COLO668 (cell line): ENCODE data around the gene STRA6.
A peak's percentile ranks its signal among the peaks of the same experiment; 100 is the strongest.

Experiments
- DNase-seq: peaks from one replicate; lab custom pipeline; 2025; ENCODE audit not compliant: unreplicated experiment; lab: John Stamatoyannopoulos, UW

Gene STRA6

DNA sequence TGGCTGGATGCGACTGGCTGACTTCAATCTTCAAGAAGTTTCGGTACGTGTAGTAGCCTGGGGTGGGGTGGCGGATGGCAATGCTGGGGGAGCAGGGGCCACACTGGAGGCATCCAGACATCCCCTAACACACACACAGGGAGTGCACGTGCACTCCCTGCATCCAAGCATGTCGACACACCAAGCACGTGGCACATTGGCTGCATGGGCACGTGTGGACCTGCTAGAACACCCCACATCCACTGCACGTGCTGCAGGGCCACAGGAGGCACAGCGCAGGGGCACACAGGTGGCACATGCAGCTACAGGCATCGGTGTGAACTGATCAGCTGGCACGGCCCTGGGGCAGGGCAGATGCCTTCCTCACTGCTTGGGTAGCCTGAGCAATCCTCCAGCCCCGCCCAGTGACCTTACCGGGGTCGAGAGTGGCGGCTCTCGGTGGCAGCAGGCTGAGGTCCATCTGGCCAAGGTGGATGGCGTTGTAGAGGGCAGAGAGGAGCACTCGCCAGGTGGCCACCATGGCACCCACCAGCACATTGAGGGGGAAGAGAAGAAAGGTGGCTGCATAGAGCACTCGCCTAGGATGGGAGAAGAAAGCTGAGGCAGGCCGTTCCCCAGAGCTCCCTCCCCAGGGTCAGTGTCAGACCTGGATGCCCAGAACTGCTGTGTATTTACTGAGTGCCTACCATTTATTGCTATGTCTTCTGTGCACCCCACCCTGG is 21.5 kb downstream of the STRA6 start:
- no peak for DNase-seq

DNA sequence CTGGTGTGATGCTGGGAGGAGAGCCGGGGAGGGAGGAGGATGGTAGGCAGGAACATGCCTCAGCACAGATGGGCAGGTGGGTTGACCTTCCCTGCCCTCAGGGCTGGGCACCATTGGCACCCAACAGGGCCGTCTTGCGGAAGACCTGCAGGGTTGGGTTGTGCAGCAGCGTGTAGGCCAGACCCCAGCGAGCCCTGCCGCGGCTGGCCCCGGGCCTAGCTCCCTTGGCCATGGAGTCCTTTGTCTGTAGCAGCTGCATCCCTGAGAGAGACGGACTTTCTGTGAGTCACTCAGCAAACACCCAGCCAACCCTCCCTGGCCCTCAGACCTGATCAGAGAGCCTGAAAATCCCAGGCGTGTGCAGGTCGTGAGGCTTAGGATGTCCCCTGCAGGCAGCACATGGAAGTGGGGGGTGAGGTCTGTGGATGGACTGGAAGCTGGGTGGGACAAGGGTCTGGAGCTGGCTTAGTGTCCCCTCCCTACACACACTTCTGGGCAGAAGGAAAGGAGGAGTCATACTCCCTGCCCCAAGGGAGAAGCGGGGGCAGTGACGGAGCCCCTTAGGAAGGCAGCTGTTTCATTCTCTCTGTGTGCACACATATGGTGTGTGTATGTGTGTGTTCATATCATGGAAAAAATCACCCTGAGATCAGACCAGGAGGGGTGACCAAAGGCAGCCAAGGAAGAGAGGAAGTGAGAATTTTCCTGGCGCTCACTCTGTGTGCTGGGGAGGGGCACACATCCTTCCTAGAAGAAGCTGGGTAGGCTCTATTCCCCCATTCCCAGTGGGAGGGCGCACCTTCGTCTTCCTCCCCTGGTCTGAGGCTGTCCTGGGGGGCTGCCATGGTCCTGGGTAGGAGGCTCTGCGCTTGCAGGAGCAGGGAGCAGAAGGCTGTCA is 22.4 kb downstream of the STRA6 start:
- DNase-seq, result no peak

DNA sequence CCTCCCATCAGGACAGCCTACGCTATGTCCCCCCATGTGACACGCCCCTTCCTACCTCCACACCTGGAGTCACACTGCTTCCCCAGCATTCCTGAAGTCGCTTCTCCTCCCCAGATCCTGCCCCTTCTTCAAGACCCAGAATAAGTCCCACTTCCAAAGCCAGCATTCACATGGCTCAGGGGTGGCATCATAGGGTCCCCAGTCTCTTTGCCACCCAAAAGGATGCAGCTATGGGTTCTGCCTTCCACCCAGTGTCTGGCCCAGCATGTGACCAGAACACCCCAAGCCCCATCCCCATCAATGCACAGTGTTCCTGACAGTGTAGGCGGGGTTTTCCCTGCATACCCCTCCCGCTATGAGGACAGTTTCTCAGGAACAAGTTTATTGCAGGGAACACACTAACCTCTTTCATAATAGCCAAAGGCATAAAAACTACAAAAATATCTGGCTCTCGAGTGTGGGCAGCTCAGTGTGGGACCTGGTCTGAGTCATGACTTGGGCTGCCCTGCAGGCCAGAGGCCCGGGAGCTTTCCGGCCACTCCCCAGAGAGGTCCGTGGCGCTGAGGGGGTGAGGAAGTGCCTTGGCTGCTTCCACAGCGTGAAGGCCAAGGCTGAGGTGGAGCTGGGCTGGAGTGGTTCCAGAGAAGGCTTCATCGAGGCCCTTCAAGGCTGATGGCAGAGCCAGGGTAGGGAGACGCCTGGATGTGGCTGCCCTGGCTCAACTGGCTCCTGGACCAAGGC is 23.3 kb downstream of the STRA6 start:
- DNase-seq, result no peak

DNA sequence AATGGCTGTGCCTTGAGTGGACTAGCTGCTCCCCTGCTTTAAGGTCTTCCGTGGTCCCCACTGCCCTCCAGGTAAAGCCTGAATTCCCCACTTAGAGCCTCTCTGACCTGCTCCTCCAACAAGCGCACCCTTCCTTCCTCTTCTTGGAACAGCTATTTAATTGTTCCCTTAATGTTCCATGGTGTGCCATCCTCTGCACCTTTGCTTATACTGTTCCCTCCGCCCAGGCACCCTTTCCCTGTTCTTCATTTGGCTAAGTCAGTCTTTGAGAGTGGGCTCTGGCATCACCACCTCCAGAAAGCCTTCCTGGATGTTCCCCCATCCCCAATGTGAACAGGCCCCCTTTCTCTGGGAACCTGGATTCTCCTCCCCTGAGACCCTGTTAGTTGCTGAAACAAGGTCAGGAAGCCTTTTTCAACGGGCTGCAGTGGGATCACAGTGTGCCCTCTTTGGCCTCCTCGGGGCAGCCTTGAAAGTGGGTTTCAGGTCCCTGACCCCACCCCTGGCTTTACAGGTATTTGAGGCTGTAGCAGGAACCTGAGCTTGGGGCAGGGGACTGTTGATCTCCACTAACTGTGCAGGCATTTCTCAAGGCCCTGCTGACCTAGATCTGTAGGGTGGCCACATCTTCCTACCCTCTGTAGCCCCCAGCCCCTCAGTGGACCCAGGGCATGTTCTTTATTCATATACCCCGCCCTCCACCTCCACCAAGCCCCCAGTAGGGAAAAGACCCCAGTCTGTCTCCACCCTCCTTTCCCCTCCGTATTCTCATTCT is 24.1 kb downstream of the STRA6 start:
- DNase-seq, result no peak

GRCh38 chr15:74176262-74177214 is 26.0 kb downstream of the STRA6 start:
- no peak for DNase-seq

- no peak for DNase-seq
These were observed 27.1 kb downstream of the STRA6 start for GRCh38 chr15:74175271-74176191.

- no peak for DNase-seq
These were observed 27.7 kb downstream of the STRA6 start for GRCh38 chr15:74174958-74175253.

DNA sequence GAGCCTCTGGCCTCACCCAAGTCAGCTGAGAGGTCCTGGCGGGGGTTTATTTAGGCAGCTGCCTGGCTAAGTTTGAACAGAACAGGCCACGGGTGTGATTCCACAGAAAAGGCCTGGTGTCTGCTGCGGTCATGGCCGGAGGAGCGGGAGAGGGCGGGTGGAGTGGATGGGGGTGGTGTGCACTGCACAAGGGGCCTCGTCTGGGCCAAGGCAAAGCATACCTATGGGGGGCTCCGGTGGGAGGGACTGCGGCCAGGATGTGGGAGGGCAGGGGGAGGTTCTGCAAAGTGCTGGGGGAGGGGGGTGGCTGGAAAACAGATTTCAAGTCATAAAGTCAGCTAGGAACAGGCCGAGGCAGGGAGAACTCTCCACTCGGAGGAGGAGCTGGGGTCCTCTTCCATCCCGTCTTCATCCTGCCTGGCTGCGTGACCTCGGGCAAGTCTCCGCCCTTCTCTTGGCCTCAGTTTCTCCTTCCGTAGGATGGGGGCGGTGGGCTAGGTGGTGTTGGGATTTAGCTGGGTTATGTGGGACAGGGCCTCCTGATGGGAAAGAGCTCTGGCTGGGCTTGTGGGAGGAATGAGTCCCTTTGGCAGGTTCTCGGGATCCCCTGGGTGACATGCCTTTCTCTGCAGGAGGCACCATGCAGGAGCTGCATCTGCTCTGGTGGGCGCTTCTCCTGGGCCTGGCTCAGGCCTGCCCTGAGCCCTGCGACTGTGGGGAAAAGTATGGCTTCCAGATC is 28.2 kb downstream of the STRA6 start:
- peak; percentile 50 for DNase-seq

GRCh38 chr15:74173380-74174218 is 29.0 kb downstream of the STRA6 start, which contains the start of gene ISLR:
Gene ISLR, plus strand, starts transcription at chr15:74173710. Its CDS starts 1,149 bp downstream, at chr15:74174859.
- DNase-seq, result no peak

DNA sequence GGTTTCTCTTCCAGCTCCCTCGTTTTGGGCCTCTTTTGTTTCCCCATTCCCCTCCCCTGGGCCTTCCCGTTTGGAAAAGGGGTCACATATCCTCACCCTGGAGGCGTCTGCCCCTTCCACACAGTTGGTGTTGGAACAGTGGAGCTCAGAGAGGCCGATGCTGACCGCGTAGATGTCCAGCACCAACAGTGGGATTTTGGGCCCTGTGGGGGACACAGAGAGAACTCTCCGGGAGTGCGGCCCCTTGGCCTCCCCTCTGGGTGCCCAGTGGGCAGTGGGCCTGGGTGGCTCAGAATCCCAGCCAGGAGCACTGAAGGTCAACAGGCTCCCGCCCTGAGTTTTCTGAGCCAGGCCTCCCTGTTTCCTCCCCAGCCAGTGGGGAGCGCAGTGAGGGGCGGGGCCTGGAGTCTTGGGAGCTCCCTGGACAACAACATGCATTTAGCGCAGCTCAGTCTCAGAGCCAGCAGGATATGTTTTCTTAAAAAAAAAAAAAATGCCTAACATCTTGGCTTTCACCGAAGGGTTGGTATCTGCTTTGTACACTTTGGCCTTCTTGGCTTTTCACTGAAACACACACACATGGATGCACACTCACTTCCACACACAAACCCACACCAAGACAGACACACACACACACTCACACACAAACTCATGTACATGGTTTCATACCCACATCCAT is 29.7 kb downstream of the STRA6 start:
- DNase-seq, result no peak

- DNase-seq, result no peak
These were observed 30.5 kb downstream of the STRA6 start for GRCh38 chr15:74171965-74172541.

DNA sequence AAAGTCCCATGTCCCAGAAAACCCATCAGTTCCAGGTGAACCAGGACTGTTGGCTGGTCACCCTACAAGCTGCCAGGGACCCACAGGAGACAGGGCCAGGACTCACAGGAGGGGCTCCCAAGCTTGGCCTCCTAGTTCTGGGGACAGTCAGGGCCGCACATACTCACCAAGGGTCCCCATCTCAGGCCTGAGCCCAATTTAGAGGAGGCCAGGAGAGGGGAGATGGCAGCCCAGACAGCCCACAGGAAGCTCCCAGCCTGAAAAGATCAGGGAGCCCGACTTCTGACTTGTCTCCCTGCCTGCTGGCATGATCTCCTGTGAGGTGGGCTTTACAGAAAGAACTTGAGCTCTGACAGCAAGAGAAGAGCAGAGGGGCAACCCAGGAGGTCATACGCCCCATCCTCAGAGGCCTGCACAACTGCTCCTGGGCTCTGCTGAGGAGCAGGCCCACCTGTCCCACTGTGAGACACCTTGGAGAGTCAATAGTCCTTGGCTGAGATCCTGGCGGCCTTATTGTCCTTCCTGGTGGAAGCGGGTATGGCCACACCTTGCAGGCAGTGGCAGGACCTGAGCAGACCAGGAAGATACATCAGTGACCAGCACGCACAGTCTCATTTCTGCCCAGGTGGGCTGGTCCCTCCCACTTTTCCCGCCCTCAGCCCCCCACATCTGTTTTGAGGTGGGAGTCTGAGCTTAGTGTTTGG is 31.6 kb downstream of the STRA6 start:
- no peak for DNase-seq

DNA sequence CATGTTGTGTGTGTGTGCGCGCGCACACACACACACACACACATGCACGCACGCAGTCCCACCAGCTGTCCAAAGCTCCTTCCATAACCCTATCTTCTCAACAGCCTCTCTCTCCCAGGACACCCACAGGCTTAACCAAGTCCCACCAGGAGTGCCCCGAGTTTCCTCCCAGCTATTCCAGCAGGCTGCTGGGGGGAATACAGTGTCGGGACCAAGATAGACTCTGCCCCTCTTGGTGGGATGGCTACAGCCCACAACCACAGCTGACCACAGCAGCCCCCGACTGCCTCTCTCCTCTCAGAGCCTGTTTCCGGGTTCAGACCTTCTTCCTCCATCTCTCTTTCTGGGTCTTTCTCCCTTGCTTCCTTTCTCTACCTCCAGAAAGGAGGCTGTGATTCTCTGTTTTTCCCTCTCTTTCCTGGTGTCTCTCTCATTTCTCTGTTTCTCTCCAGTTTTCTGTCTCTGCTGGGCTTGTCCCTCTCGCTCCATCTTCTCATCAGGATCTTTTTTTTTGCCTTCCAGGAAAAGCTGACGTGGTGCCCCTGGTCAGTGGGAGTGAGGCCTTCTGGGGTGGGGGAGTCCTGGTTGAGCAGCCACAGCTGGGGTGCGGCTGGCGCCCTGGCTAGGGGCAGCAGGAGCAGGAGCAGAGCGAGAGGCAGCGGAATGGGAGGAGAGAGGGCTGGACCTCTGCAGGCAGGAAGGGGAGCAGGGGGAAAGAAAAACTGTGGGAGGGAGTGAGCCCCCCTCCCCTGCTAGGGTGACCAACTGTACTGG is 32.3 kb downstream of the STRA6 start:
- DNase-seq, result no peak

DNA sequence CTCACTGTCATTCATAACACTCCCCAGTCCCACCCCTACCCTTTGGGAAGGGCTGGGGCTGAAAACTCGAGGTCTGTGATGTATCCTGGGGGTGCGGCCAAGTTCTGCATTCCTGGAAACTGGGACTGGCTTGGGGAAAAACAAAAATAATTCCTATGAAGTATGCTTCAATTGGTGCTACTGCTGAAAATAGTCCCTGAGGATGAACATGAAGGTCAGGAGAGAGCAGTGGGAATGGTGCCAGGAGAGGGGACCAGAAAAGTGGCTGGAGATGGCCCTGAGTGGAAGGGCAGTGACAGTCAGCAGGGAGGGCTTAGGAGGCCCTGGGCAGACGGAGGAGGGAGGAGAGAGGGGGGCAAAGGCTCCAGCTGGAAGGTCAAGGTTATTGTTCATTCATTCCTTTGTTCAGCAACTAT is 33.9 kb downstream of the STRA6 start:
- DNase-seq, result no peak

- no peak for DNase-seq
These were observed 34.7 kb downstream of the STRA6 start for GRCh38 chr15:74167891-74168331.
